HEK293 (cell line): ENCODE results near the gene SRC.

Experiments used
- CTCF ChIP-seq: fragments of 450-650 bp; formaldehyde crosslinking; IDR thresholded peaks from 2 replicates; pipeline ENCODE4 v1.5.1; 2016; ENCODE audit warnings: missing biosample characterization, missing genetic modification characterization
- GLI4 ChIP-seq: fragments of 450-650 bp; formaldehyde crosslinking; IDR thresholded peaks from 2 replicates; pipeline ENCODE4 v1.5.1; 2016; ENCODE audit warnings: missing biosample characterization, missing genetic modification characterization
- MYNN ChIP-seq: fragments of 450-650 bp; formaldehyde crosslinking; IDR thresholded peaks from 2 replicates; pipeline ENCODE4 v1.5.1; 2016; ENCODE audit warnings: missing biosample characterization, missing genetic modification characterization, borderline replicate concordance
- REST ChIP-seq: fragments of 450-650 bp; formaldehyde crosslinking; IDR thresholded peaks from 2 replicates; pipeline ENCODE4 v1.5.1; 2016; ENCODE audit warnings: missing biosample characterization, missing genetic modification characterization
- ZNF184 ChIP-seq: fragments of 450-650 bp; IDR thresholded peaks from 2 replicates; pipeline ENCODE4 v1.5.1; 2018; ENCODE audit warnings: missing biosample characterization, mild to moderate bottlenecking, missing genetic modification characterization
- ZNF214 ChIP-seq: fragments of 450-650 bp; formaldehyde crosslinking; IDR thresholded peaks from 2 replicates; pipeline ENCODE4 v1.5.1; 2017; ENCODE audit warnings: missing biosample characterization, mild to moderate bottlenecking, missing genetic modification characterization, borderline replicate concordance
- ZNF248 ChIP-seq: fragments of 450-650 bp; formaldehyde crosslinking; IDR thresholded peaks from 2 replicates; pipeline ENCODE4 v1.5.1; 2017; ENCODE audit warnings: missing biosample characterization, missing genetic modification characterization
- ZNF274 ChIP-seq, 2 experiments: fragments of 200-500 bp in 1 of 2; fragments of 450-650 bp in 1 of 2; sonication (Bioruptor generic) in 1 of 2; formaldehyde crosslinking in 1 of 2; IDR thresholded peaks; 2 replicates each; pipeline versions ENCODE4 v1.5.1 to v1.6.1; 2014 to 2016; ENCODE audit warnings: borderline replicate concordance in 1 of 2, inconsistent platforms in 1 of 2, low read length in 1 of 2, missing biosample characterization in 1 of 2, missing genetic modification characterization in 1 of 2
- ZNF362 ChIP-seq: fragments of 450-650 bp; formaldehyde crosslinking; IDR thresholded peaks from 2 replicates; pipeline ENCODE4 v1.5.1; 2016; ENCODE audit warnings: missing biosample characterization, missing genetic modification characterization
- ZNF530 ChIP-seq: fragments of 450-650 bp; formaldehyde crosslinking; IDR thresholded peaks from 2 replicates; pipeline ENCODE4 v1.5.1; 2016; ENCODE audit warnings: low read depth, missing biosample characterization, missing genetic modification characterization
- ZNF580 ChIP-seq: fragments of 450-650 bp; formaldehyde crosslinking; IDR thresholded peaks from 2 replicates; pipeline ENCODE4 v1.5.1; 2016; ENCODE audit warnings: missing biosample characterization, missing genetic modification characterization
- ZNF660 ChIP-seq: fragments of 450-650 bp; IDR thresholded peaks from 2 replicates; pipeline ENCODE4 v1.5.1; 2018; ENCODE audit warnings: missing biosample characterization, mild to moderate bottlenecking, missing genetic modification characterization

GRCh38 chr20:37392441-37393195, 46.7 kb downstream of the SRC start:
- TF ChIP-seq ZNF248 (no peak), REST (tag by site-specific recombination) (no peak), GLI4 (no peak), ZNF214 (tag by site-specific recombination) (no peak), CTCF (tag by site-specific recombination) (no peak), ZNF530 (no peak), ZNF660 (no peak), ZNF274 (IDR thresholded peaks at IDR 0.05; ENCODE audit: low read length) (no peak), ZNF274 (tag by site-specific recombination; IDR thresholded peaks at IDR 0.05; ENCODE audit: borderline replicate concordance) (no peak), MYNN (no peak), ZNF580 (tag by site-specific recombination) (no peak), ZNF184 (tag by site-specific recombination) (no peak), ZNF362 (tag by site-specific recombination) (no peak)
